WTC11 (cell line): ENCODE data around the gene B3GAT3. TPM values are rescaled to one million over a fixed set of nuclear protein-coding genes. Genes with fewer than 3 reads are reported as not detected.
A peak's percentile ranks its signal among the peaks of the same experiment; 100 is the strongest.

ENCODE experiments used
- ATAC-seq: fragments of 200-7000 bp; cut with Tn5 transposase; 2 replicates; pipeline ENCODE4 v1.10.0; 2021; ENCODE audit warnings: mild to moderate bottlenecking, moderate library complexity
- CTCF ChIA-PET: fragments of 300-600 bp; sonication (Branson Sonifier 250); formaldehyde crosslinking; loops from one replicate; lab custom pipeline; 2021; ENCODE audit warnings: antibody characterized with exemption; lab: Charles Lee
- POLR2A ChIA-PET: fragments of 350-600 bp; sonication (Branson Sonifier 250); formaldehyde crosslinking; loops from one replicate; lab custom pipeline; 2021; ENCODE audit warnings: antibody characterized with exemption; lab: Charles Lee
- DNase-seq: peaks from one replicate; pipeline ENCODE4 v3.0.0; 2021; ENCODE audit warnings: low spot score
- H3K27ac Mint-ChIP-seq: 2 replicates; pipeline ENCODE4 v1.8.0; 2021; ENCODE audit warnings: mixed read lengths
- H3K27me3 Mint-ChIP-seq: 2 replicates; pipeline ENCODE4 v1.8.0; 2021; ENCODE audit warnings: low read depth, mild to moderate bottlenecking, moderate library complexity, mixed read lengths
- H3K36me3 Mint-ChIP-seq: 2 replicates; pipeline ENCODE4 v1.8.0; 2021; ENCODE audit warnings: mixed read lengths
- H3K4me1 Mint-ChIP-seq: 2 replicates; pipeline ENCODE4 v1.8.0; 2022; ENCODE audit warnings: mixed read lengths
- H3K4me3 Mint-ChIP-seq: 2 replicates; pipeline ENCODE4 v1.8.0; 2021; ENCODE audit warnings: mild to moderate bottlenecking, moderate library complexity, mixed read lengths
- H3K9me3 Mint-ChIP-seq: 2 replicates; pipeline ENCODE4 v1.8.0; 2021; ENCODE audit warnings: mixed read lengths
- ARID4B ChIP-seq: sonication (generic); formaldehyde crosslinking; IDR thresholded peaks from 2 replicates; pipeline ENCODE4 v1.8.0; 2023; ENCODE audit warnings: missing genetic modification reagents, mild to moderate bottlenecking, borderline replicate concordance
- CBFB ChIP-seq: sonication (generic); formaldehyde crosslinking; IDR thresholded peaks from 2 replicates; pipeline ENCODE4 v1.8.1; 2022; ENCODE audit warnings: mild to moderate bottlenecking, low read depth, missing genetic modification reagents
- CREM ChIP-seq: sonication (generic); formaldehyde crosslinking; IDR thresholded peaks from 2 replicates; pipeline ENCODE4 v1.8.1; 2022; ENCODE audit warnings: mild to moderate bottlenecking, missing genetic modification reagents, moderate library complexity
- ERG ChIP-seq: fragments of 250-450 bp; sonication (Bioruptor Pico); IDR thresholded peaks from 2 replicates; pipeline ENCODE4 v1.8.0; 2021; ENCODE audit warnings: mild to moderate bottlenecking
- FOXP1 ChIP-seq: sonication (generic); formaldehyde crosslinking; IDR thresholded peaks from 2 replicates; pipeline ENCODE4 v1.8.0; 2022; ENCODE audit warnings: missing genetic modification reagents, mild to moderate bottlenecking, moderate library complexity, borderline replicate concordance
- IRF2 ChIP-seq: sonication (generic); formaldehyde crosslinking; IDR thresholded peaks from 2 replicates; pipeline ENCODE4 v1.8.0; 2022; ENCODE audit warnings: low read depth, missing genetic modification reagents, borderline replicate concordance
- KAT7 ChIP-seq: sonication (generic); formaldehyde crosslinking; IDR thresholded peaks from 2 replicates; pipeline ENCODE4 v1.8.1; 2023; ENCODE audit warnings: missing genetic modification reagents, mild to moderate bottlenecking, borderline replicate concordance
- MAX ChIP-seq: sonication (generic); formaldehyde crosslinking; IDR thresholded peaks from 2 replicates; pipeline ENCODE4 v1.8.0; 2022; ENCODE audit warnings: mild to moderate bottlenecking, missing genetic modification reagents
- MYBL2 ChIP-seq: sonication (generic); formaldehyde crosslinking; IDR thresholded peaks from 2 replicates; pipeline ENCODE4 v1.8.1; 2023; ENCODE audit warnings: mild to moderate bottlenecking, moderate library complexity, missing genetic modification reagents
- NFATC4 ChIP-seq: fragments of 250-450 bp; sonication (Bioruptor Pico); IDR thresholded peaks from 2 replicates; pipeline ENCODE4 v1.9.0; 2021; ENCODE audit warnings: mild to moderate bottlenecking
- NFE2L1 ChIP-seq: sonication (generic); formaldehyde crosslinking; IDR thresholded peaks from 2 replicates; pipeline ENCODE4 v1.8.1; 2023; ENCODE audit warnings: missing genetic modification reagents
- NR1H2 ChIP-seq: sonication (generic); formaldehyde crosslinking; IDR thresholded peaks from 2 replicates; pipeline ENCODE4 v1.9.0; 2021; ENCODE audit warnings: mild to moderate bottlenecking, moderate library complexity, missing genetic modification reagents
- PRDM15 ChIP-seq: sonication (generic); formaldehyde crosslinking; IDR thresholded peaks from 2 replicates; pipeline ENCODE4 v1.8.0; 2022; ENCODE audit warnings: missing genetic modification reagents
- RELA ChIP-seq: sonication (generic); formaldehyde crosslinking; IDR thresholded peaks from 2 replicates; pipeline ENCODE4 v1.8.1; 2022; ENCODE audit warnings: missing genetic modification reagents, mild to moderate bottlenecking, borderline replicate concordance
- SOX15 ChIP-seq: fragments of 250-450 bp; sonication (Bioruptor Pico); IDR thresholded peaks from 2 replicates; pipeline ENCODE4 v1.9.0; 2021; ENCODE audit warnings: mild to moderate bottlenecking
- STAT6 ChIP-seq: sonication (generic); formaldehyde crosslinking; conservative IDR thresholded peaks from 2 replicates; pipeline ENCODE4 v1.8.1; 2023; ENCODE audit warnings: mild to moderate bottlenecking, low read depth, missing genetic modification reagents, moderate library complexity
- USF2 ChIP-seq: sonication (generic); formaldehyde crosslinking; IDR thresholded peaks from 2 replicates; pipeline ENCODE4 v1.8.1; 2023; ENCODE audit warnings: mild to moderate bottlenecking, missing genetic modification reagents, moderate library complexity
- ZBTB21 ChIP-seq: sonication (generic); formaldehyde crosslinking; IDR thresholded peaks from 2 replicates; pipeline ENCODE4 v1.8.1; 2023; ENCODE audit warnings: mild to moderate bottlenecking, missing genetic modification reagents, borderline replicate concordance
- ZBTB43 ChIP-seq: sonication (generic); formaldehyde crosslinking; IDR thresholded peaks from 2 replicates; pipeline ENCODE4 v1.8.1; 2023; ENCODE audit warnings: mild to moderate bottlenecking, missing genetic modification reagents
- ZMAT4 ChIP-seq: fragments of 250-450 bp; sonication (Bioruptor Pico); IDR thresholded peaks from 2 replicates; pipeline ENCODE4 v1.9.0; 2021; ENCODE audit warnings: mild to moderate bottlenecking
- ZNF671 ChIP-seq: fragments of 250-450 bp; sonication (Bioruptor Pico); IDR thresholded peaks from 2 replicates; pipeline ENCODE4 v1.8.0; 2021; ENCODE audit warnings: mild to moderate bottlenecking
- total RNA-seq: library from RNA; stranded (reverse); gene quantifications from 3 replicates; pipeline ENCODE4 v1.2.3, GENCODE V29; 2021

The B3GAT3 gene
- total RNA-seq, 1 experiment from 2014 or later = 43.9 TPM

- ATAC-seq (peak; percentile 89), DNase-seq (peak; percentile 96)
- ChIA-PET POLR2A (interaction anchor here (0.5 to 3.1 kb wide), 42 partner anchors 9 to 254 kb away, joined by 3 to 53 read pairs (median 7); partner anchors contain the start of genes ASRGL1, B3GAT3, BSCL2 and C11orf98), CTCF (interaction anchor here (0.6 to 4.5 kb wide), 39 partner anchors 9 to 251 kb away, joined by 3 to 74 read pairs (median 5); partner anchors contain the start of genes B3GAT3, BSCL2, C11orf98 and CSKMT)
- Mint-ChIP-seq H3K27me3 (no peaks in the 10 kb centered on the region; the same call in 1 of the 2 replicates), H3K9me3 (no peaks in the 10 kb centered on the region), H3K4me1 (peaks cover 19% of the 10 kb centered on the region), H3K36me3 (peaks cover 46% of the 10 kb centered on the region), H3K27ac (peak within 1 kb of the TSS; percentile 91), H3K4me3 (peak within 1 kb of the TSS; percentile 99)
- TF ChIP-seq ERG (CRISPR knock-in tag) (no peak), NR1H2 (no peak), USF2 (CRISPR knock-in tag) (peak; percentile 48), RELA (CRISPR knock-in tag) (no peak), KAT7 (no peak; the same call in 1 of the 2 replicates), CBFB (0 out of 2 replicates have a peak, but pooled peaks have one; percentile 64), PRDM15 (CRISPR knock-in tag) (no peak), ZNF671 (CRISPR knock-in tag) (no peak), MAX (CRISPR knock-in tag) (peak; percentile 79), FOXP1 (peak; percentile 68; the same call in 1 of the 2 replicates), ZBTB43 (CRISPR knock-in tag) (0 out of 2 replicates have a peak, but pooled peaks have one; percentile 59), NFATC4 (CRISPR knock-in tag) (0 out of 2 replicates have a peak, but pooled peaks have one; percentile 60), NFE2L1 (CRISPR knock-in tag) (0 out of 2 replicates have a peak, but pooled peaks have one; percentile 49), MYBL2 (CRISPR knock-in tag) (peak; percentile 95), SOX15 (no peak), STAT6 (CRISPR knock-in tag) (no peak), ARID4B (CRISPR knock-in tag) (peak; percentile 25; the same call in 1 of the 2 replicates), CREM (CRISPR knock-in tag) (peak; percentile 95), IRF2 (CRISPR knock-in tag) (no peak), ZBTB21 (CRISPR knock-in tag) (no peak), ZMAT4 (CRISPR knock-in tag) (peak; percentile 54; the same call in 1 of the 2 replicates)
These were observed 30.2 kb downstream of the B3GAT3 start, which contains the start of gene TUT1 for GRCh38 chr11:62591448-62592145. TSS of gene TUT1 (minus strand) at chr11:62591523. CDS start at chr11:62591485, 38 bp downstream.
